ENCODE measurements around the gene HNF1A. TPM values are rescaled to one million over a fixed set of nuclear protein-coding genes. Genes with fewer than 3 reads are reported as not detected.

The HNF1A gene
- total RNA-seq, 1 donor from 2014 or later, result not detected

DNA sequence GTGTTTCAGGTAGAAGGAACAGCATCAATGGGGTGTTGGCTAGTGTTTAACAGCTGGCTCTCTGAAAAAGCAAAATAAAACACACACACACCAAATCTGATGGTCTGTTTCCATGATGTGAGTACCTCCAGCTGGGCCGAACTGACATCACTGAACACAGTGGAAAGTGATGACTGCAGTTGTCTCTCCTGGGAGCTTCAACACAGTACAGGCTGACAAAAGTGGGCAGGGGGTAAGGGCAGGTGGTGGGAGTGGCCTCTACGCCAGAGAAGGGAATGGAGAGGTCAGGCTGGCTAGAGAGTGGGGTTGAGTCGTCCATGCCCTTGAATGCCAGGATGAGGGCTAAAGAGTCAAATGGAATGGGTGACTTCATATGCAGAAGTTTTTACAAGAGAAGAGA is 8.0 kb upstream of the HNF1A start:
- Mint-ChIP-seq H3K27me3 (ENCODE audit: insufficient read depth, low read depth) (peaks cover 11% of the 10 kb centered on the region), H3K27ac (no peak overlapping the region), H3K9me3 (no peaks in the 10 kb centered on the region), H3K4me1 (peaks cover 38% of the 10 kb centered on the region), H3K4me3 (no peak overlapping the region), H3K36me3 (no peaks in the 10 kb centered on the region)
- no peaks in the 10 kb centered on the region for H3K4me1 ChIP-seq
- no peak overlapping the region for H3K9ac ChIP-seq
- TF ChIP-seq EZH2phosphoT487 (IDR thresholded peaks at IDR 0.05) (no peak), EZH2 (IDR thresholded peaks at IDR 0.05) (no peak)
- TF ChIP-seq, protein P1, sequence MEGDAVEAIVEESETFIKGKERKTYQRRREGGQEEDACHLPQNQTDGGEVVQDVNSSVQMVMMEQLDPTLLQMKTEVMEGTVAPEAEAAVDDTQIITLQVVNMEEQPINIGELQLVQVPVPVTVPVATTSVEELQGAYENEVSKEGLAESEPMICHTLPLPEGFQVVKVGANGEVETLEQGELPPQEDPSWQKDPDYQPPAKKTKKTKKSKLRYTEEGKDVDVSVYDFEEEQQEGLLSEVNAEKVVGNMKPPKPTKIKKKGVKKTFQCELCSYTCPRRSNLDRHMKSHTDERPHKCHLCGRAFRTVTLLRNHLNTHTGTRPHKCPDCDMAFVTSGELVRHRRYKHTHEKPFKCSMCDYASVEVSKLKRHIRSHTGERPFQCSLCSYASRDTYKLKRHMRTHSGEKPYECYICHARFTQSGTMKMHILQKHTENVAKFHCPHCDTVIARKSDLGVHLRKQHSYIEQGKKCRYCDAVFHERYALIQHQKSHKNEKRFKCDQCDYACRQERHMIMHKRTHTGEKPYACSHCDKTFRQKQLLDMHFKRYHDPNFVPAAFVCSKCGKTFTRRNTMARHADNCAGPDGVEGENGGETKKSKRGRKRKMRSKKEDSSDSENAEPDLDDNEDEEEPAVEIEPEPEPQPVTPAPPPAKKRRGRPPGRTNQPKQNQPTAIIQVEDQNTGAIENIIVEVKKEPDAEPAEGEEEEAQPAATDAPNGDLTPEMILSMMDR (IDR thresholded peaks at IDR 0.05), result no peak
- no peaks in the 10 kb centered on the region for H4K20me1 ChIP-seq (ENCODE audit: low read depth)
- H3K4me3 ChIP-seq, result no peak overlapping the region
- no peak overlapping the region for H3K27ac ChIP-seq
- H2AFZ ChIP-seq (replicated peaks), result no peak overlapping the region
- no peaks in the 10 kb centered on the region for H3K79me2 ChIP-seq (ENCODE audit: low read depth)
- H3K27me3 ChIP-seq, result no peaks in the 10 kb centered on the region
- no peak for DNase-seq (ENCODE audit: low spot score)
- H3K36me3 ChIP-seq, result no peaks in the 10 kb centered on the region
- peaks cover 9% of the 10 kb centered on the region for H3F3A ChIP-seq (ENCODE audit: low read depth)
- H3K9me3 ChIP-seq (ENCODE audit: low read depth), result no peaks in the 10 kb centered on the region
- no peak overlapping the region for H3K4me2 ChIP-seq

DNA sequence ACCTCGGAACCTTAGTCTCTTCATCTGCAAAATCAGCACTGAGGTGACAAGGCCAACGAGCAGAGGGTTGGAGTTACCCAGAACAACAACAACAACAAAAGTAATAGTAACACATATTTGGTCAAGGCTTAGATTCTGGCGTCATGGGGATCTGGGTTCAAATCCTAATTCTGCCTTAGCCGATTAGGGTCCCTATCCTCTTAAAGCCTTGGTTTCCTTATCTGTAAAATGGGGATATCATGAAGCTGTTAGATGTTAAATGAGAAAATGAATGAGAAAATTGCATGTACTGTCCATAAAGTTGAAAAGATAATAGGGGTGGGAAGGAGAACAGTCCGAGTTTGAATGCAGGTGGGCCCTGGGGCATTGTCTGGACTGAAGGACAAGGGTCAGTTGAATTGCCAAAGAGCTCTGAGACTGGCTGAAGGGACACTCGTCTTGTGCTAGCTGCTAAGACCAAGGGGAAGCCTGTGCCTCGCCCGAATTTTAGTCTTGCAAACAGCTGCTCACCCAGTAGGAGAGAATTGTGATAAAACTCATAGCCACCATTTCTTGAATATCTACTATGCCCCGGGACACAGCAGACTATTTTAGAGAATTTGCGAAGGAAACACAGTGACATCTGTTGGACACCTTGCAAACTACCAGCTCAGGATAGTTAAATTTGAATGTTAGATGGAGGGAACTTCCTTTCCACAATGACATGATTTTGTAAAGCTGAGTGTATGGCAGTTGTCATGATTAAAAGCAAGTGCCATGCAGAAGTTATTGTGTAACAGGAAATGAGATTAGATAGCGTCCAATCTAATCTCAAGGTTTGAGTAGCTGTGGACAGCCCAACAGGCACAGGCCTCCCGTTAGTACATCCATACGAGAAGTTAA is 6.8 kb upstream of the HNF1A start:
- Histone ChIP-seq H2AFZ (replicated peaks) (no peak overlapping the region), H4K20me1 (ENCODE audit: low read depth) (no peaks in the 10 kb centered on the region), H3K9ac (no peak overlapping the region), H3K4me2 (no peak overlapping the region), H3K27me3 (no peaks in the 10 kb centered on the region), H3K4me1 (no peaks in the 10 kb centered on the region), H3K36me3 (no peaks in the 10 kb centered on the region), H3K79me2 (ENCODE audit: low read depth) (no peaks in the 10 kb centered on the region), H3K9me3 (ENCODE audit: low read depth) (no peaks in the 10 kb centered on the region), H3K27ac (no peak overlapping the region), H3K4me3 (no peak overlapping the region), H3F3A (ENCODE audit: low read depth) (peaks cover 9% of the 10 kb centered on the region)
- Mint-ChIP-seq H3K9me3 (no peaks in the 10 kb centered on the region), H3K4me3 (no peak overlapping the region), H3K27ac (peak overlapping the region; percentile 75), H3K36me3 (no peaks in the 10 kb centered on the region), H3K4me1 (peaks cover 33% of the 10 kb centered on the region), H3K27me3 (ENCODE audit: insufficient read depth, low read depth) (peaks cover 11% of the 10 kb centered on the region)
- TF ChIP-seq, protein P1 (IDR thresholded peaks at IDR 0.05), result peak; percentile 82
- TF ChIP-seq EZH2 (IDR thresholded peaks at IDR 0.05), result no peak
- DNase-seq (ENCODE audit: low spot score), result peak; percentile 62

DNA sequence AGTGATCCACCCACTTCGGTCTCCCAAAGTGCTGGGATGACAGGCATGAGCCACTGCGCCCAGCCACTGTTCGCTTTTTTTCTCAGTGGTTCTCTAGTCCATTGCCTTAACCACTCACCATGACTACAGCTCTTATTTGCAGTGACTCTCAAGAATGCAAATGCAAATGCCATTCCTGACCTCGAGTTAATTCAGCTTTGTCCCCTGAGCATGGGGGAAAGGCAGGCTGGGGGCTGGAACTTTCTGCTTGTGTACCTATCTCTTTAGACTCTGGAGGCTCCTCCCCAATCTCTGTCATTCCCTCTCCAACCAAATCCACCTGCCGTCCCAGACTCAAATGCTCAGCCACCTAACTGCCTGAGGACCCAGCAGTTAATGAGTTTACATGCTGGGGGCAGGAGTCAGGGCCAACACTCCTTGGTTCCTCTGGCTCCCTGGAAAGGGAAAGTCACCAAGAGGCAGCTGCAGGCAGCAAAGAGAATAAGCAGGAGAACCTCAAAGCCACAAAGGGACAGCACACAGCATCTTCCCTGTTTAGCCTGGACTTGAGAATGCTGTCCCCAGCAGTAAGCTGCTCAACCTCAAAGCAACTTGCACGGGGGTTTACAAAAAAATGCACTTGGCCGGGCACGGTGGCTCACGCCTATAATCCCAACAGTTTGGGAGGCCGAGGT is 5.3 kb upstream of the HNF1A start:
- no peaks in the 10 kb centered on the region for H3K79me2 ChIP-seq (ENCODE audit: low read depth)
- H3K27me3 ChIP-seq, result no peaks in the 10 kb centered on the region
- H2AFZ ChIP-seq (replicated peaks), result no peak overlapping the region
- H3K9me3 Mint-ChIP-seq, result no peaks in the 10 kb centered on the region
- no peaks in the 10 kb centered on the region for H3K36me3 Mint-ChIP-seq
- peak; percentile 76 for DNase-seq (ENCODE audit: low spot score)
- peaks cover 31% of the 10 kb centered on the region for H3K4me1 Mint-ChIP-seq
- H3K4me3 ChIP-seq, result no peak overlapping the region
- H3K4me3 Mint-ChIP-seq, result peak overlapping the region; percentile 52
- H3K36me3 ChIP-seq, result no peaks in the 10 kb centered on the region
- H3K9me3 ChIP-seq (ENCODE audit: low read depth), result no peaks in the 10 kb centered on the region
- no peaks in the 10 kb centered on the region for H3K4me1 ChIP-seq
- no peak overlapping the region for H3K27ac ChIP-seq
- H3K4me2 ChIP-seq, result no peak overlapping the region
- TF ChIP-seq EZH2 (IDR thresholded peaks at IDR 0.05) (no peak), EZH2phosphoT487 (IDR thresholded peaks at IDR 0.05) (no peak)
- TF ChIP-seq, protein P1 (IDR thresholded peaks at IDR 0.05), result no peak
- no peak overlapping the region for H3K9ac ChIP-seq
- peaks cover 9% of the 10 kb centered on the region for H3F3A ChIP-seq (ENCODE audit: low read depth)
- peak overlapping the region; percentile 98 for H3K27ac Mint-ChIP-seq
- no peaks in the 10 kb centered on the region for H4K20me1 ChIP-seq (ENCODE audit: low read depth)
- H3K27me3 Mint-ChIP-seq (ENCODE audit: insufficient read depth, low read depth), result peaks cover 6% of the 10 kb centered on the region

All from neural progenitor cell (in vitro differentiated cells).